ENCODE measurements around the gene MICALL1.
"Not testable (repeated sequence)": the region's sequence is repeated elsewhere in the genome, so short reads cannot be mapped to it uniquely, and the experiment has no call there.

The MICALL1 gene

DNA sequence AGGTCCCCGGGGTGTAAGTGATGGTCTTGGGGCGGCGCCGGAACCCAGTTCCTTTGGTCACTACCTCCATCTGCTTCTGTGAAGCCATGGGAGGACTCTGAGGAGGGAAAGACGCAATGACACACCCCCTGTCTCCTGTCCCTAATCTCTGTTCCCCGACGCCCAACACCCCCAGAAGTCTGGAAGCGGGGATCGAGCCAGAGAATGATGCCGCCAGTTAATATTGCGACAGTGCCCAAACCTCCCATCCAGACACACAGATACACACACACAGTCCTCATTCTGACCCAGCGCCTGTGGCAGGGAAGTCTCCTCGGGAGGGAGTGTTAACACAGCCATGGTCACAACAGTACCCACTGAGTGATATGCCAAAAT lies 47.0 kb downstream of the MICALL1 start:
- DNase-seq: peak in 1 of 2 experiments; percentile 53
- TF ChIP-seq POLR2A (IDR thresholded peaks at IDR 0.05; ENCODE audit: low read length) (no peak), GATA1 (IDR thresholded peaks at IDR 0.05; ENCODE audit: low read depth, low read length) (no peak)

- DNase-seq: peak; percentile 95 to 98
- TF ChIP-seq GATA1 (IDR thresholded peaks at IDR 0.05; ENCODE audit: low read depth, low read length): no peak
- TF ChIP-seq POLR2A (IDR thresholded peaks at IDR 0.05; ENCODE audit: low read length): peak; percentile 73
Observed at GRCh38 chr22:37953437-37954179, 47.5 kb downstream of the MICALL1 start, which contains the start of the genes C22orf23 and POLR2F. TSS of gene C22orf23 (minus strand) at chr22:37953601. CDS start at chr22:37953149, 452 bp downstream. TSS of gene POLR2F (plus strand) at chr22:37953699. CDS start at chr22:37953788, 89 bp downstream.

GRCh38 chr22:37954686-37955085 lies 48.6 kb downstream of the MICALL1 start:
- no peak for TF ChIP-seq POLR2A (IDR thresholded peaks at IDR 0.05; ENCODE audit: low read length)
- TF ChIP-seq GATA1 (IDR thresholded peaks at IDR 0.05; ENCODE audit: low read depth, low read length): no peak
- no peak for DNase-seq

GRCh38 chr22:37955825-37956397 lies 49.8 kb downstream of the MICALL1 start:
- not testable (repeated sequence) for DNase-seq

DNA sequence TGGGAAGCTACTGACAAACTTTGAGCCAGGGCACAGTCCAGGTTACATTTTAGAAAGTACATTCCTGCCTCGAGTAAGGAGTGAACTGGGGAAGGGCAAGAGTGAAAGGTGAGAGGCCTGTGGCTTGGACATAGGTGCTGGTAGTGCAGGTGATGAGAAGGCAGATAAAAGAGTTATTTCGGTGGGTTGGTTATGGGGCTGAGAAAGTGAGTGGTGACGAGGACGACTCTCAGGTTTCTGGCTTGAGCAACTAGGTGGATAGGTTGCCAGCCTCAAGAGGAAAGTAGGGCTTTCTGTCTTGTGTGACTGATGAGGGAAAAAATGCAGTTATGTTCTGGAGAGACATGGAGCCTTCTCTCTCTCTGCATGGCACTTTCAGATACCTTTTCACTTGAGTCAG lies 51.1 kb downstream of the MICALL1 start:
- DNase-seq: no peak
- TF ChIP-seq POLR2A (IDR thresholded peaks at IDR 0.05; ENCODE audit: low read length): no peak

DNA sequence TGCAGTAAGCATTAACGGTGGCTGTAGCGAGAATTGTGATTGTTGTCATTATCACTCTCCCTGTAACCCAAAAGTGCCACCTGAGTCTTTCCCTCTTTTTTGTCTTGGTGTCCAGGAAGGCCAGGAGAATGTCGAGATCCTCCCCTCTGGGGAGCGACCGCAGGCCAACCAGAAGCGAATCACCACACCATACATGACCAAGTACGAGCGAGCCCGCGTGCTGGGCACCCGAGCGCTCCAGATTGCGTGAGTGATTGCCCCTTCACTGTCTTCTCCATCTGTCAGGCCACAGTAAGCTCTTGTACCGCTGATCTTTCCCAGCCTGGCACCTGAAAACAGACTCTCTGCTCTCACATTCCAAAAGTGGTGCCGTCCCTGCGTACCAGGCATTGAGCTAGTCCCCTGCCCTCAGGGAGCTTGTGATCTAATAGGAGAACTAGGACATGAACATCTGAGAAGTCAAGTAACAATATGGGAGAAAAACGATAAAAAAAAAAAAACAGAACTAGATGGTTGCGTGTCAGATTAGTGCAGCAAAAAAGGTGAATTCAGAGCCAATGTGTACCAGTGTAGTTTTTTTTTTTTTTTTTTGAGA lies 53.2 kb downstream of the MICALL1 start:
- DNase-seq: peak in 1 of 2 experiments; percentile 11
- TF ChIP-seq POLR2A (IDR thresholded peaks at IDR 0.05; ENCODE audit: low read length) (no peak), GATA1 (IDR thresholded peaks at IDR 0.05; ENCODE audit: low read depth, low read length) (no peak)

- no peak for TF ChIP-seq GATA1 (IDR thresholded peaks at IDR 0.05; ENCODE audit: low read depth, low read length)
- TF ChIP-seq POLR2A (IDR thresholded peaks at IDR 0.05; ENCODE audit: low read length): no peak
- DNase-seq: no peak
Observed at GRCh38 chr22:37961062-37961461, 55.0 kb downstream of the MICALL1 start.

DNA sequence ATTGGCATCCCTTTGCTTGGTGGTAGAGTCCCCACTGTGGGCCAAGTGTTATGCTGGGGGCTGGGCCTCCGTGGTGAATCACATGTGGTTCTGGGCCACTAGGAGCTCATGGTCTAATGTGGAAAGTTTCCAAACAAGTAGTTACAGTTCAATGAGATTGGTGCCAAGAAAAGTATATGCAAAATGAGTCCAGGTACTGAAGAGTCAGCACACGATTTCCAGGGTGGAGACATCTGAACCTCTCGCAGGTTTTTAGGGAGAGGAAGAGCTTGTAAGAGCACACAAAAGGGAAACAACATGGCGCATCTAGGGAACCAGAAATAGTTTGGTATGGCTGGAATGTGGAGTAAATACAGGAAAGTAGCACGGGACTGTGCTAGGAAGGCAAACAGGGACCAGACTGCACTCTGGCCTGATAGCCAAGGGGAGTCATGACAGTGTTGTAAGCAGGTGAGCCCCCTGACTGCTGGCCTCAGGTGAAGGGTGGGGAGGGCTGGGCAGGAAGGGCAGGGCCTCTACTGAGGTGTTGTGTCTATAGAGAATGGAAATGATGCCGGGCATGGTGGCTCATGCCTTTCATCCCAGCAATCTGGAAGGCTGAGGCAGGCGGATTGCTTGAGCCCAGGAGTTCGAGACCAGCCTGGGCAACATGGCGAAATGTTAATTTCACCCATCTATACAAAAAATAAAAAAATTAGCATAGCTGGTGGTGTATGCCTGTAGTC lies 60.0 kb downstream of the MICALL1 start:
- no peak for DNase-seq

DNA sequence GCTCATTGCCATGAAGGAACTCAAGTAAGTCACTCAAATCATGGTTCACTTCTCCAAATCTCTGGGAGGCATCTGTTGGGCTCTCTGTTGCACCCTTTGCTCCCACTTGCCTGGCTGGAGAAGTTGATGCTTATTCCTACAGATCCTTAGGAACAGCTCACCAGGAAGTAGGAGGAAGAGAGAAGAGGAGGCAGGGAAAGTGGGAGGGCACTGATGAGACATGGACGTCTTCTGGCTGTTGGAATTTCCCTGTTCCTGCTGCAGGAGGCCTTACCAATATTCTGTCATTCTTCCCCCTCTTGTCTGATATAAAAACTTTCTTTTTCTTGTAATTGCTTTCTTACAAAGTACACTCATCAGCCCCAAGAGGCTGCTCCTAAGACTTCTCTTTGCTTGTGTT lies 61.0 kb downstream of the MICALL1 start:
- DNase-seq: no peak
- TF ChIP-seq GATA1 (IDR thresholded peaks at IDR 0.05; ENCODE audit: low read depth, low read length) (no peak), POLR2A (IDR thresholded peaks at IDR 0.05; ENCODE audit: low read length) (no peak)

More for the DNA sequence above, 60.0 kb downstream of the MICALL1 start:
- no peak for TF ChIP-seq POLR2A (IDR thresholded peaks at IDR 0.05; ENCODE audit: low read length)
- TF ChIP-seq GATA1 (IDR thresholded peaks at IDR 0.05; ENCODE audit: low read depth, low read length): no peak

DNA sequence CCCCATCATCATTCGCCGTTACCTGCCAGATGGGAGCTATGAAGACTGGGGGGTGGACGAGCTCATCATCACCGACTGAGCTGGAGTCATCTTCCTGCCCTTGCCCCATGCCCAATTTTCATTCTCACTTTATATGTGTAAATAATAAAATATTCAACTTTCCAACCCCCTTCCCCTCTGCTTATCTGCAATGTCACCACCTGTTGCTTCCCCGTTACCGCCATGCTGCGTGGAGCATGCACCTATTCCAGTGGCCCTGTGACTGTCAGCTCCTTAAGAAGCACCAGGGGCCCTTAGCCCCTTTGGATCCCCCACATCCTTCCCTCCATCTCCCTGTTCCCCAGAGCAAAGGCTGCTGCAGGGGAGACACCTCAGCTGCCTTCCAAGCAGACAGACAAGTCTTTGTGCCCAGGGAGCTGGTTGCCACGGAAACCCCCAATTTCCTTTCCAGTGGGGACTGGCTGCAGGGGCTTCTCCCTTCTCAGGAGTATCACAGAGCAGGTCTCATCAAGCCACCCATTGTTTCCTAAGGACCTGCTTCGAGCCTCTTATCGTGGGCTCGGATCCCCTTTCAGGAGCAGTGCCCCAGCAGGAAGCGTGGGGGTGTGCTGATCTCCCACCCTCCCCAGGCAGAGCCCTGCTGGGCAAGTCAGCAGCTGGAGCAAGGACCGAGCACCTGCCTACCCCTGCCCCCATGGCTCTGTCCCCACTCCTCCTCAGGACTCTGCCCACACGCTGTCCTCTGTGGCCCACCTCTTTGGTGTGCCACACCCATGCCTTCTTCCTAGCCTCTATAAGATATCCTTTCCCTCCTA lies 61.7 kb downstream of the MICALL1 start:
- TF ChIP-seq POLR2A (IDR thresholded peaks at IDR 0.05; ENCODE audit: low read length): no peak
- no peak for TF ChIP-seq GATA1 (IDR thresholded peaks at IDR 0.05; ENCODE audit: low read depth, low read length)
- DNase-seq: no peak

DNA sequence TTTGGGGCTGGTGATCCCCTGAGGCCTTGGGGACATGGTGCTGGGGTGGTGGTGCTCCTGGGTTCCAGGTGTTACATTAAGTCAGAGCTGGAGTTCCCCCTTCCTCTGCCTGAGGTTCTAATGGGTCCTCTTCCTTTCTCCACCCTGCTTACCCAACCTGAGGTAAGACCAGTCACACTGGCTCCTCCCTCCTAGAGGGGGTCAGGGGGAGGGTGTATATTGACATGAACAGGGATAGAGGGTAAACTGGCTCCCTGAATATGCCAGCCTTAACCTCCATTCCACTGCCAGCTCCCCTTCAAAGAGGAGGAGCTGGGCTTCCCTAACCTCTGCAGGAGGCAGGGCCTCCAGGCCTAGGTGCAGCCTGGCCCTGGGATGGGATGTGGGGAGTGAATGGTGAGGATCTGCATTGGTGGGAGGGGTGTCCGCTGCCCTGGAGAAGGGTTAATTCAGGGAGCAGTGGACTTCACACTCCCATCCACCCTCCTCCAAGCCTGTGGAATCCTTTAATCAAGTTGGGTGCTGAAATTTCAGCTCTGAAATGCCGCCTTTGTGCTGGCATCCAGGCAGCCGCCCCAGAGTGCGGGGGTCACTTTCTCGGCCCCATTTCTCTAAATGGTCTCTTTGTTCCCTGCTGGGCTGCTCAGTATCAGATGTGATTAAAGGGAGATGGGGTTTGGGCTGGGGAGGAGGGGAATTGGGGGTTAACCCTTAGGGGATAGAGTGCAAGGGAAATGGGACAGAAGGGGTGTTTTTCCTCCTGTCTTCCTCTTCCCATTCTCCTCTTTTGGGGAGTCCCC lies 62.6 kb downstream of the MICALL1 start:
- TF ChIP-seq POLR2A (IDR thresholded peaks at IDR 0.05; ENCODE audit: low read length): no peak
- no peak for TF ChIP-seq GATA1 (IDR thresholded peaks at IDR 0.05; ENCODE audit: low read depth, low read length)
- no peak for DNase-seq

GRCh38 chr22:37970864-37971263 lies 64.8 kb downstream of the MICALL1 start:
- DNase-seq: no peak
- TF ChIP-seq GATA1 (IDR thresholded peaks at IDR 0.05; ENCODE audit: low read depth, low read length) (no peak), POLR2A (IDR thresholded peaks at IDR 0.05; ENCODE audit: low read length) (no peak)
